Measurements from ENCODE around the gene MSI2.

- TF ChIP-seq CTCF (IDR thresholded peaks at IDR 0.05; ENCODE audit: low read depth, low read length, poor library complexity, severe bottlenecking) (no peak), EZH2phosphoT487 (IDR thresholded peaks at IDR 0.05; ENCODE audit: borderline replicate concordance, low read length) (no peak)
Observed at GRCh38 chr17:57554826-57555635, 298.7 kb downstream of the MSI2 start.

All from DOHH2 (cell line).